Germinal center (tissue), 1 donor: ENCODE results near the gene ESR1.

ENCODE experiments used
- DNase-seq: peaks from one replicate; pipeline ENCODE4 v3.0.0; 2012; ENCODE audit warnings: mixed read lengths, low spot score

Gene ESR1

DNA sequence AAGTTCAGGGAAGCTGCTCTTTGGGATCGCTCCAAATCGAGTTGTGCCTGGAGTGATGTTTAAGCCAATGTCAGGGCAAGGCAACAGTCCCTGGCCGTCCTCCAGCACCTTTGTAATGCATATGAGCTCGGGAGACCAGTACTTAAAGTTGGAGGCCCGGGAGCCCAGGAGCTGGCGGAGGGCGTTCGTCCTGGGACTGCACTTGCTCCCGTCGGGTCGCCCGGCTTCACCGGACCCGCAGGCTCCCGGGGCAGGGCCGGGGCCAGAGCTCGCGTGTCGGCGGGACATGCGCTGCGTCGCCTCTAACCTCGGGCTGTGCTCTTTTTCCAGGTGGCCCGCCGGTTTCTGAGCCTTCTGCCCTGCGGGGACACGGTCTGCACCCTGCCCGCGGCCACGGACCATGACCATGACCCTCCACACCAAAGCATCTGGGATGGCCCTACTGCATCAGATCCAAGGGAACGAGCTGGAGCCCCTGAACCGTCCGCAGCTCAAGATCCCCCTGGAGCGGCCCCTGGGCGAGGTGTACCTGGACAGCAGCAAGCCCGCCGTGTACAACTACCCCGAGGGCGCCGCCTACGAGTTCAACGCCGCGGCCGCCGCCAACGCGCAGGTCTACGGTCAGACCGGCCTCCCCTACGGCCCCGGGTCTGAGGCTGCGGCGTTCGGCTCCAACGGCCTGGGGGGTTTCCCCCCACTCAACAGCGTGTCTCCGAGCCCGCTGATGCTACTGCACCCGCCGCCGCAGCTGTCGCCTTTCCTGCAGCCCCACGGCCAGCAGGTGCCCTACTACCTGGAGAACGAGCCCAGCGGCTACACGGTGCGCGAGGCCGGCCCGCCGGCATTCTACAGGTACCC, at the start of gene ESR1:
Gene ESR1 (plus strand): TSS at position 170 of the 858 bp plus-strand sequence. CDS start 231 bp downstream, at position 401.
- peak; percentile 30 for DNase-seq

DNA sequence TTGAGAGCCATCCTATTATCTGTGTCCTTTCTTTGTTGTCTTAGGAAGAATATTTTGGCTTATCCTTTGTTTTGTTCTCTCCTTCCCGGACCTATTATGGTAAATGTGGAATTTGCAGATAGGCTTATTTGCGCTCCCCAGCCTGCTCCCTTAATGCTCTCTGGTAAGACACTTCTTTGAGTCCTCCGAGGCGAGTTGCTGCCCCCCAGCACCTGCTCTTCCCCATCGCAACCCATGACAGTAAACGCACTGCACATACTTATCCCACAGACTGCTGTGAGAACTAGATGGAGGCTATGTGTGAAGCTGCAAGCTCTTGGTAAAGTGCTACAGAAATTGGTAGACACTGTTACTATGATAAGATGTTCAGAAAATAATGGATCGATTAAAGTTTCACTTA, 47.0 kb upstream of the ESR1 start:
- DNase-seq, result no peak

- no peak for DNase-seq
Measured at GRCh38 chr6:151761851-151762250, 45.6 kb upstream of the ESR1 start.

DNA sequence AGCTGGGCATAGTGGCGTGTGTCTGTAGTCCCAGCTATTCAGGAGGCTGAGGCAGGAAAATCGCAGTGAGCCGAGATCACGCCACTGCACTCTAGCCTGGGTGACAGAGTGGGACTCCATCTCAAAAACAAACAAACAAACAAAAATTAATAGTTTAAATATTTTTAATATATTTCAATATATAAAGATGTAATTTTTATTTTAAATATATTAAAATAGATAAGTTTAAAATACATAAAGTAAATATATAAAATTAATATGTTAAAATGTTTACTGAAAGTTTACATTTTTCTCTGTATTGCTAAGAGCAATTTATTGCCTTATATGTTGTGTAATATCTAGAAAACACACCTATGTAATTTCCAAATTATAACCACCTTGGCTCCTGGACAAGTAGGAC, 44.7 kb upstream of the ESR1 start:
- no peak for DNase-seq

GRCh38 chr6:151763303-151763702, 44.2 kb upstream of the ESR1 start:
- DNase-seq, result no peak

GRCh38 chr6:151763938-151764680, 43.4 kb upstream of the ESR1 start:
- DNase-seq, result peak; percentile 63

DNA sequence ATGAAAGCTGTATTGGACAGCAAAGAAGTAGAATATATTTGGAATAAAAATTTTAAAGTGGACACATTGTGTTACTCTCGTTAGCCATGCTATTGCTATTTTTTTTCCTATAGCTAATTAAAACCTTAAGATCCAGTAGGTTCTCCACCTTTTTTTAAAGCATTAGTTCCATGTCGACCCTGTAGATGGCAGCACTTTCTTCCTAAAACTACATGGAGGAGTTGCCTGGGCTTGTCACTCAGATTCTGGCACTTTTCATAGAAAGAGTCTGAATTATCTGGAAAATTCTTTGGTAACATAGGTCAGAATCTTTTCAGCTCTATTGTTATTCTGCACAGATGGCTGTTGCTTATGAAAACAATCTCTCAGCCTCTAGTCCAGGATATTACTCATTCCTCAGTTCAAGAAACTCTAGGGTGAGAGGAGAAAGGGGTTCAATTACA, 42.0 kb upstream of the ESR1 start:
- DNase-seq, result peak; percentile 68

GRCh38 chr6:151772446-151772845, 35.0 kb upstream of the ESR1 start:
- no peak for DNase-seq

DNA sequence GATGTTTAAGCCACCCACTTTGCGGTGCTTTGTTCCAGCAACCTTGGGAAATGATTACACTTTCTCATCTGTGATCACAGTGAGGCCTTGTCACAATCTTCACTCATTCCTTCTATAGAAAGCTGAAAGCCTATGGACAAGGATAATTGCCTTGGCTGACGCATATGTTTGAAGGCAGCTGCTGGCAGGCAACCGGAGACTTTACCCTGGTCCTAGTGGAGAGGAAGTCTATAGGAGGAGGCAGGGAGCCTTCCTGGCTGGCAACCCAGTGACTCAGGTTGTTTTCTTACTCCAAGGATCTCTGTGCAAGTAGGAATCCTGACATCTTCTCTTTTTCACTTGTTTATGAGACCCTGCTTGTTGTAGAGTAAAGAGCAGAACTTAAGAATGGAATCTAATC, 34.1 kb upstream of the ESR1 start:
- no peak for DNase-seq

- DNase-seq, result no peak
Measured at GRCh38 chr6:151782560-151782959, 24.9 kb upstream of the ESR1 start.

- no peak for DNase-seq
Measured at GRCh38 chr6:151783692-151784091, 23.8 kb upstream of the ESR1 start.

DNA sequence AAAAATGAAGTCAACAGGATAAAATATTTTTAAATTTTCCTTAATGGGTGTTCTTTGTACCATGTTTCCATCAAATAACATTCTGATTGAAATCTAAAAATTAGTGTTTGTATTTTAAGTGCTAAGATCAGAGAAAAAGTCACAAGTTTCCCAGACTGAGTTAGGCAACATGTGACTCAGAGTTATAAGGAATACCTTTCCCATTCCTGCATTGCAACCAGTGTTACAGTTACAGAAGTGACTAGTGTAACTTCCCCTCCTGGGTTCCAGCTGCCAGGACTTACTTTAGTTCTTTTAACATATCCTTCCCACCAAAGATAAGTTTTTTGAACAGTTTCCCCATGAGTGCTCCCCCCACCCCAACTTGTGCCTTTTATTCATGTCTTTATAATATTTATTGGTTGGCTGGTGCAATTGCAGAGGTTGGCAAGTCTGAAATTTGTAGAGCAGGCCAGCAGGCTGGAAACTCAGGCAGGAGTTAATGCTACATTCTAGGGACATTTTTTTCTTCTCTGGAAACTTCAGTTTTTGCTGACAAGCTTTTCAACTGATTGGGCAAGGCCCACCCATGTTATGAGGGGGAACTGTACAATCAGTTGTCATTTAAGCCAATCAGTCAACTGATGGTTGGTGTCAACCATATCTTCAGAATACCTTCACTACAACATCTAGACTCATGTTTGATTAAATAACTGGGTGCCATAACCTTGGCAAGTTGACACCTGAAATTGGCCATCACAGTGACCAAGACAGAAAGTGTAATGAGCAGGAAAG, 22.9 kb upstream of the ESR1 start:
- DNase-seq, result no peak

- no peak for DNase-seq
Measured at GRCh38 chr6:151796842-151797530, 10.5 kb upstream of the ESR1 start.

DNA sequence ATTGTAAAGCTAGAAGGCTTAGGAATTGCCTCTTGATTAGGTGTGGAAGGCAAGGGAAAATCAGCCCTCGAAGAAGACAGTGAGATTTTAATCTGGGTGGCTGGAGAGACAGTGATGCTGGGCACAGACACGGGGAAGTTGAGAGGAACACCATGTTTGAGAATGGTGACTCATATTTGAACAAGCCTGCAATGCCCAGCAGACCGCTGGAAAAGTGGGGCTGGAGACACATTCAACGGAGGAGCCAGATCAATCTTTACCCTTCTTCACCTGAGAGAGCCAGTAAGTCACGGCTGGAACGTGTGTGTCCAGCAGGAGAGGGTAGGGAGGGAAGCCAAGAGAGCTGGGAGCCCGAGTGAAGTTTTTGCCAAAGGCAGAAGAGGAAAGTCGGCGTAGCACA, 3.7 kb upstream of the ESR1 start:
- DNase-seq, result no peak

- no peak for DNase-seq
Measured at GRCh38 chr6:151804585-151805285, 2.7 kb upstream of the ESR1 start.

DNA sequence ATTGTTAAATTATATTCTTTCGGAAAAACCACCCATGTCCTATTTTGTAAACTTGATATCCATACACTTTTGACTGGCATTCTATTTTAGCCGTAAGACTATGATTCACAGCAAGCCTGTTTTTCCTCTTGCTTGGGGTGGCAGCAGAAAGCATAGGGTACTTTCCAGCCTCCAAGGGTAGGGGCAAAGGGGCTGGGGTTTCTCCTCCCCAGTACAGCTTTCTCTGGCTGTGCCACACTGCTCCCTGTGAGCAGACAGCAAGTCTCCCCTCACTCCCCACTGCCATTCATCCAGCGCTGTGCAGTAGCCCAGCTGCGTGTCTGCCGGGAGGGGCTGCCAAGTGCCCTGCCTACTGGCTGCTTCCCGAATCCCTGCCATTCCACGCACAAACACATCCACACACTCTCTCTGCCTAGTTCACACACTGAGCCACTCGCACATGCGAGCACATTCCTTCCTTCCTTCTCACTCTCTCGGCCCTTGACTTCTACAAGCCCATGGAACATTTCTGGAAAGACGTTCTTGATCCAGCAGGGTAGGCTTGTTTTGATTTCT, 2.1 kb upstream of the ESR1 start:
- DNase-seq, result no peak

- DNase-seq, result peak; percentile 19
Measured at GRCh38 chr6:151806757-151807512, 547 bp upstream of the ESR1 start.

GRCh38 chr6:151808371-151809241, 1.1 kb downstream of the ESR1 start:
- no peak for DNase-seq

DNA sequence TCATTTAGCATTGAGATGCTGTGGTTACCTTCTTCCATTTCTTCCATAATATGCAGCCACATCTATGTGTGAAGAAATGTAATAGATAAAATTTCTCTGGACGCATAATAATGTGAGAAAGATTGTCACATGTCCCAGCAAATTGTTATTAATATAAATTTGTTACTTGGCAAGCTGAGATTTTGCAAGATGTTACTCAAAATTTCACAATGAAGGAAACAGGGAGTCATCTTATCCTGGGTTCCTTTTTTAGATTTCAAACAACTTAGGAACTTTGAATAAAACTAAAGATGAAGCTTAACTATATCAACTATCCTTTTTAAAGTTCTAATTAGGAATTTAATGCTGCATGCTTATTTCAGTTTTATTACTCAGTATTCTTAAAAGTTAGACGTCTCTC, 3.6 kb downstream of the ESR1 start:
- no peak for DNase-seq
